ENCODE measurements around the gene MRPS25. TPM values are rescaled to one million over a fixed set of nuclear protein-coding genes. Genes with fewer than 3 reads are reported as not detected.
"Not testable (repeated sequence)": the region's sequence is repeated elsewhere in the genome, so short reads cannot be mapped to it uniquely, and the experiment has no call there.

MRPS25 gene
- total and polyA plus RNA-seq, 4 donors = 10.8 to 37.6 (median 29.7) TPM

- Histone ChIP-seq H3K9me3 (ENCODE audit: control insufficient read depth, low read length) (no peaks in the 10 kb centered on the region), H3K4me3 (ENCODE audit: low read length in 2 of 2) (no peak overlapping the region), H3K4me1 (ENCODE audit: control insufficient read depth in 1 of 2, insufficient read depth in 2 of 2, low read length in 2 of 2) (no peaks in the 10 kb centered on the region), H3K27me3 (ENCODE audit: control insufficient read depth in 1 of 2, insufficient read depth in 2 of 2, low read length in 1 of 2) (no peaks in the 10 kb centered on the region), H3K36me3 (ENCODE audit: control insufficient read depth in 1 of 2, insufficient read depth in 2 of 2, low read length in 1 of 2) (peaks cover 7 to 26% of the 10 kb centered on the region in 2 donors), H3K27ac (ENCODE audit: low read depth in 1 of 2, low read length in 2 of 2) (no peak overlapping the region)
- ATAC-seq (ENCODE audit: low FRiP score) = no peak
- intact Hi-C loops (cut with DNase I) = no loop called here
- no peak for DNase-seq
- WGBS, 2 donors = 72 to 73% methylated on average over 5 of the region's 5 CpGs
Measured at GRCh38 chr3:15023249-15023648, 41.9 kb downstream of the MRPS25 start.

GRCh38 chr3:15017191-15017590 is 47.9 kb downstream of the MRPS25 start:
- Histone ChIP-seq H3K36me3 (ENCODE audit: control insufficient read depth in 1 of 2, insufficient read depth in 2 of 2, low read length in 1 of 2) (peaks cover 3 to 25% of the 10 kb centered on the region in 2 donors), H3K27ac (ENCODE audit: low read depth in 1 of 2, low read length in 2 of 2) (no peak overlapping the region), H3K4me3 (ENCODE audit: low read length in 2 of 2) (no peak overlapping the region), H3K9me3 (ENCODE audit: control insufficient read depth, low read length) (no peaks in the 10 kb centered on the region), H3K4me1 (ENCODE audit: control insufficient read depth in 1 of 2, insufficient read depth in 2 of 2, low read length in 2 of 2) (no peaks in the 10 kb centered on the region), H3K27me3 (ENCODE audit: control insufficient read depth in 1 of 2, insufficient read depth in 2 of 2, low read length in 1 of 2) (no peaks in the 10 kb centered on the region)
- intact Hi-C loops (cut with DNase I) = no loop called here
- no peak for DNase-seq
- ATAC-seq (ENCODE audit: low FRiP score) = no peak
- 89 to 94% methylated on average over 2 of the region's 2 CpGs for WGBS, 2 donors

DNA sequence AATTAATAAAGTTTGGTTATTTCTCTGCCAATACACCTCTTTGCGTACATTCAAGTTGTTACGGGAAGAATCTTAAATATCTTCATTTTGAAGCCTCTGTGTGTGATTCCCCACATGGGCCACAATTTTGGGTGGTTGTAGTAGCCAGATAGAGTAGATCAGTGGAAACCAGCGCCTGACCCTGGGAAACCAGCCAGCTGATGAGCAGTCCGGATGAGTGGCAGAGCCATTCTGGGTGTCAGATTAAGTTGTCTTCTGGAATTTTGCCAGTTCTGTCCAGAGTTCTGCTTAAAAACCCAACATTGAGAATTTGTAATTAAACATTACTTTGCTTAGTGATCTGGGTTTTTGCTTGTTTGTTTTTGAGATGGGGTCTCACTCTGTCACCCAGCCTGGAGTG is 49.7 kb downstream of the MRPS25 start:
- H3K27me3 ChIP-seq (ENCODE audit: control insufficient read depth in 1 of 2, insufficient read depth in 2 of 2, low read length in 1 of 2) = no peaks in the 10 kb centered on the region
- ATAC-seq (ENCODE audit: low FRiP score) (no peak), DNase-seq (no peak)
- WGBS, 2 donors = 83 to 85% methylated on average over 4 of the region's 4 CpGs
- H3K9me3 ChIP-seq (ENCODE audit: control insufficient read depth, low read length) = no peaks in the 10 kb centered on the region
- H3K4me3 ChIP-seq (ENCODE audit: low read length in 2 of 2) = no peak overlapping the region
- intact Hi-C loops (cut with DNase I) = no loop called here
- H3K4me1 ChIP-seq (ENCODE audit: control insufficient read depth in 1 of 2, insufficient read depth in 2 of 2, low read length in 2 of 2) = no peaks in the 10 kb centered on the region
- no peak overlapping the region for H3K27ac ChIP-seq (ENCODE audit: low read depth in 1 of 2, low read length in 2 of 2)
- H3K36me3 ChIP-seq (ENCODE audit: control insufficient read depth in 1 of 2, insufficient read depth in 2 of 2, low read length in 1 of 2) = peaks cover 3 to 18% of the 10 kb centered on the region in 2 donors

DNA sequence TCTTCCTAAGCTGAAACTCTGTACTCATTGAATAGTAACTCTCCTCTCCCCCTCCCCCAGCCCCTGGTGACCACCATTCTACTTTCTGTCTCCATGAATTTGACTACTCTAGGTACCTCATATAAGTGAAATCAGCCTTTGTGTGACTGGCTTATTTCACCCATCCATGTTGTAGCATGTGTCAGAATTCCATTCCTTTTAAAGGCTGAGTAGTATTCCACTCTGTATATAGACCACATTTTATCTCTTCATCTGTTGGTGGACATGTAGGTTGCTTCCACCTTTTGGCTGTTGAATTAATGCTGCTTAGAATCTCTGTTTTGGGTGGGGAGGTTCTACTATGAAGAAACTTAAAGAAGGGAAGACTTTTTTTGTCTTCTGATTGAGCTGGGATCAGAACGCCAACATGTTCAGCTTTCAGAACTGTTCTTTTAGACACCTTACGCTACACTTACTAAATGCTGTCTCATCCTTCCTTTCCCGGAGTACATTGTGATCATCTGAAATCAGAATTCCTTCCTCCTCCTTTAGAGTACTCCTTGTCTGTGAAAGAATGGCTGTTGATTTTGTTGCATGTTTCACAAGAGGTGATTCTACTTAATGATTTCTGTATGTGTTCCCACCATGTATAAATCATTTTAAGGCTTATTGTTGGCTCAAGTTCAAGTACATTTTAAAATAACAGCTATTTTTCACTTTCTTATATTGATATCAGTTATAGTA is 50.3 kb downstream of the MRPS25 start:
- Histone ChIP-seq H3K9me3 (ENCODE audit: control insufficient read depth, low read length) (no peaks in the 10 kb centered on the region), H3K4me3 (ENCODE audit: low read length in 2 of 2) (no peak overlapping the region), H3K27me3 (ENCODE audit: control insufficient read depth in 1 of 2, insufficient read depth in 2 of 2, low read length in 1 of 2) (no peaks in the 10 kb centered on the region), H3K27ac (ENCODE audit: low read depth in 1 of 2, low read length in 2 of 2) (no peak overlapping the region), H3K36me3 (ENCODE audit: control insufficient read depth in 1 of 2, insufficient read depth in 2 of 2, low read length in 1 of 2) (peaks cover 3 to 14% of the 10 kb centered on the region in 2 donors), H3K4me1 (ENCODE audit: control insufficient read depth in 1 of 2, insufficient read depth in 2 of 2, low read length in 2 of 2) (no peaks in the 10 kb centered on the region)
- WGBS, 2 donors = 71 to 89% methylated on average over 3 of the region's 3 CpGs
- intact Hi-C loops (cut with DNase I) = no loop called here
- ATAC-seq (ENCODE audit: low FRiP score) (no peak), DNase-seq (no peak)

GRCh38 chr3:15011174-15011573 is 53.9 kb downstream of the MRPS25 start:
- intact Hi-C loops (cut with DNase I) = no loop called here
- Histone ChIP-seq H3K4me3 (ENCODE audit: low read length in 2 of 2) (no peak overlapping the region), H3K36me3 (ENCODE audit: control insufficient read depth in 1 of 2, insufficient read depth in 2 of 2, low read length in 1 of 2) (peaks cover 3 to 8% of the 10 kb centered on the region in 2 donors), H3K4me1 (ENCODE audit: control insufficient read depth in 1 of 2, insufficient read depth in 2 of 2, low read length in 2 of 2) (no peaks in the 10 kb centered on the region), H3K27me3 (ENCODE audit: control insufficient read depth in 1 of 2, insufficient read depth in 2 of 2, low read length in 1 of 2) (no peaks in the 10 kb centered on the region), H3K9me3 (ENCODE audit: control insufficient read depth, low read length) (no peaks in the 10 kb centered on the region), H3K27ac (ENCODE audit: low read depth in 1 of 2, low read length in 2 of 2) (no peak overlapping the region)
- DNase-seq (no peak), ATAC-seq (ENCODE audit: low FRiP score) (no peak)
- WGBS, 2 donors = 97% methylated on average over 5 of the region's 5 CpGs

DNA sequence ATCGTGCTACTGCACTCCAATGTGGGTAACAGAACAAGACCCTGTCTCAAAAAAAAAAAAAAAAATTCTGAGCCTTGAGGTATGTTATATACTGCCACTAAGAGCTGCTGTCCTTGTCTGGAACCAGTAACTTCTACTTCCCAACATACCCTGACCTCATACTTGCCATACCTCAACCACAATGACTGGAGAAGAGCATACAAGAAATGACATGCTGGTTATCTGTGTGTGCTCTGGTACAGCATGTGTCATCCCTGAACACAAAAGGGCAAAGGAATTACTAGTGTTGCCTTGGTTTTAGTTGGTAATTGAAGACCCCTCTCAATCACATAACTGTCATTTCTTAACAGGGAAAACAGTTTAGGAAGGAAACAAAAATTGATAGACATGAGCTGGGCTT is 54.5 kb downstream of the MRPS25 start:
- WGBS, 2 donors = 91 to 100% methylated on average over 1 of the region's 1 CpG
- H3K4me3 ChIP-seq (ENCODE audit: low read length in 2 of 2) = no peak overlapping the region
- H3K27me3 ChIP-seq (ENCODE audit: control insufficient read depth in 1 of 2, insufficient read depth in 2 of 2, low read length in 1 of 2) = no peaks in the 10 kb centered on the region
- H3K4me1 ChIP-seq (ENCODE audit: control insufficient read depth in 1 of 2, insufficient read depth in 2 of 2, low read length in 2 of 2) = no peaks in the 10 kb centered on the region
- peaks cover 3 to 8% of the 10 kb centered on the region in 2 donors for H3K36me3 ChIP-seq (ENCODE audit: control insufficient read depth in 1 of 2, insufficient read depth in 2 of 2, low read length in 1 of 2)
- intact Hi-C loops (cut with DNase I) = no loop called here
- H3K27ac ChIP-seq (ENCODE audit: low read depth in 1 of 2, low read length in 2 of 2) = no peak overlapping the region
- H3K9me3 ChIP-seq (ENCODE audit: control insufficient read depth, low read length) = no peaks in the 10 kb centered on the region
- ATAC-seq (ENCODE audit: low FRiP score) (no peak), DNase-seq (no peak)

DNA sequence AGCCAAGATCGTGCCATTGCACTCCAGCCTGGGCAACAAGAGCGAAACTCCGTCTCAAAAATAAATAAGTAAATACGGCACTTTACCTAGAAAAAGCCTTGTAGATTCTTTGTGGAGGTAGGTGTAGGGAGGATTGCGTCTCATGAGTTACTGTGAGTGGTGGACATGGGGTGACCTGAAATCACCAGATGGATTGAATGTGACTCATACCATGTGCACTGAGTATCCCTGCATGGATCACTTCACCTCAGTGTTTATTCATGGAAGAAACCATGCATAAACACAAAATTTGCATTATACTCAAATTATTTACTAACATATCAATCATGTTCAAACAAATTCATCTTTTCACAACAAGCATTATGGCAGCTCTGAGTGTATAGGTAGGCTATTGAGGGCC is 55.9 kb downstream of the MRPS25 start:
- peaks cover 3 to 12% of the 10 kb centered on the region in 2 donors for H3K36me3 ChIP-seq (ENCODE audit: control insufficient read depth in 1 of 2, insufficient read depth in 2 of 2, low read length in 1 of 2)
- 97 to 98% methylated on average over 5 of the region's 5 CpGs for WGBS, 2 donors
- H3K4me1 ChIP-seq (ENCODE audit: control insufficient read depth in 1 of 2, insufficient read depth in 2 of 2, low read length in 2 of 2) = no peaks in the 10 kb centered on the region
- H3K9me3 ChIP-seq (ENCODE audit: control insufficient read depth, low read length) = no peaks in the 10 kb centered on the region
- H3K4me3 ChIP-seq (ENCODE audit: low read length in 2 of 2) = no peak overlapping the region
- no peak for DNase-seq
- ATAC-seq (ENCODE audit: low FRiP score) = no peak
- H3K27me3 ChIP-seq (ENCODE audit: control insufficient read depth in 1 of 2, insufficient read depth in 2 of 2, low read length in 1 of 2) = no peaks in the 10 kb centered on the region
- intact Hi-C loops (cut with DNase I) = no loop called here
- H3K27ac ChIP-seq (ENCODE audit: low read depth in 1 of 2, low read length in 2 of 2) = no peak overlapping the region

GRCh38 chr3:15007681-15008141 is 57.4 kb downstream of the MRPS25 start:
- H3K9me3 ChIP-seq (ENCODE audit: control insufficient read depth, low read length) = no peaks in the 10 kb centered on the region
- H3K27me3 ChIP-seq (ENCODE audit: control insufficient read depth in 1 of 2, insufficient read depth in 2 of 2, low read length in 1 of 2) = no peaks in the 10 kb centered on the region
- WGBS, 2 donors = 59 to 64% methylated on average over 4 of the region's 4 CpGs
- intact Hi-C loops (cut with DNase I) = no loop called here
- H3K4me3 ChIP-seq (ENCODE audit: low read length in 2 of 2) = no peak overlapping the region
- no peaks in the 10 kb centered on the region for H3K4me1 ChIP-seq (ENCODE audit: control insufficient read depth in 1 of 2, insufficient read depth in 2 of 2, low read length in 2 of 2)
- peaks cover under 1 to 5% of the 10 kb centered on the region in 2 donors for H3K36me3 ChIP-seq (ENCODE audit: control insufficient read depth in 1 of 2, insufficient read depth in 2 of 2, low read length in 1 of 2)
- no peak for DNase-seq
- H3K27ac ChIP-seq (ENCODE audit: low read depth in 1 of 2, low read length in 2 of 2) = no peak overlapping the region
- ATAC-seq (ENCODE audit: low FRiP score) = no peak

DNA sequence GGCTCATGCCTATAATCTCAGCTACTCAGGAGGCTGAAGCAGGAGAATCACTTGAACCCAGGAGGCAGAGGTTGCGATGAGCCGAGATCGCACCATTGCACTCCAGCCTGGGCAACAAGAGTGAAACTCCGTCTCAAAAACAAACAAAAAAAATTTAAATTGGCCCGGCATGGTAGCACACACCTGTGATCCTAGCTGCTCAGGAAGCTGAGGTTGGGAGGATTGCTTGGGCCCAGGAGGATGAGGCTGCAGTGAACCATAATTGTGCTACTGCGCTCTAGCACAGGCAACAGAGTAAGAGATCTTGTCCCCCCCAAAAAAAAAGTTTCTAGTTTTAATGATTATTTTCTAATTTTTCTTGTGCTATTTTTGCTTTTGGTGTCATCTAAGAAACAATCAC is 65.9 kb downstream of the MRPS25 start:
- H3K9me3 ChIP-seq (ENCODE audit: control insufficient read depth, low read length); ATAC-seq (ENCODE audit: low FRiP score); intact Hi-C loops (cut with DNase I); DNase-seq; H3K27ac ChIP-seq (ENCODE audit: low read depth in 1 of 2, low read length in 2 of 2); H3K27me3 ChIP-seq (ENCODE audit: control insufficient read depth in 1 of 2, insufficient read depth in 2 of 2, low read length in 1 of 2); H3K36me3 ChIP-seq (ENCODE audit: control insufficient read depth in 1 of 2, insufficient read depth in 2 of 2, low read length in 1 of 2); H3K4me3 ChIP-seq (ENCODE audit: low read length in 2 of 2); H3K4me1 ChIP-seq (ENCODE audit: control insufficient read depth in 1 of 2, insufficient read depth in 2 of 2, low read length in 2 of 2): not testable (repeated sequence)
- WGBS, 2 donors = 96 to 97% methylated on average over 6 of the region's 6 CpGs
